ENCODE measurements around the gene STK39.

STK39 gene

GRCh38 chr2:168114040-168114439 lies 133.4 kb downstream of the STK39 start:
- TF ChIP-seq Cebpa-rat (IDR thresholded peaks at IDR 0.05), result no peak
- Histone ChIP-seq H3K9ac (no peak overlapping the region), H3K36me3 (peaks cover 80% of the 10 kb centered on the region), H3K4me3 (no peak overlapping the region), H3K27me3 (no peaks in the 10 kb centered on the region), H3K27ac (no peak overlapping the region), H3K4me1 (peaks cover 22% of the 10 kb centered on the region), H3K9me3 (peaks cover 5% of the 10 kb centered on the region; the same call in 1 of the 2 replicates), H3K4me2 (no peak overlapping the region), H4K20me1 (no peaks in the 10 kb centered on the region)

GRCh38 chr2:168107322-168107721 lies 140.1 kb downstream of the STK39 start:
- Histone ChIP-seq H3K36me3 (peaks cover 83% of the 10 kb centered on the region), H3K4me3 (no peak overlapping the region), H4K20me1 (no peaks in the 10 kb centered on the region), H3K9me3 (no peaks in the 10 kb centered on the region), H3K9ac (no peak overlapping the region), H3K27ac (no peak overlapping the region), H3K27me3 (no peaks in the 10 kb centered on the region), H3K4me2 (no peak overlapping the region), H3K4me1 (no peaks in the 10 kb centered on the region)
- TF ChIP-seq Cebpa-rat (IDR thresholded peaks at IDR 0.05), result no peak

- TF ChIP-seq Cebpa-rat (IDR thresholded peaks at IDR 0.05), result no peak
- H4K20me1 ChIP-seq, result no peaks in the 10 kb centered on the region
- no peak overlapping the region for H3K27ac ChIP-seq
- H3K4me3 ChIP-seq, result no peak overlapping the region
- H3K4me2 ChIP-seq, result no peak overlapping the region
- no peaks in the 10 kb centered on the region; the same call in 1 of the 2 replicates for H3K9me3 ChIP-seq
- no peak overlapping the region for H3K9ac ChIP-seq
- H3K4me1 ChIP-seq, result no peaks in the 10 kb centered on the region
- peaks cover 89% of the 10 kb centered on the region for H3K36me3 ChIP-seq
- H3K27me3 ChIP-seq, result no peaks in the 10 kb centered on the region
These were observed 142.2 kb downstream of the STK39 start for GRCh38 chr2:168105127-168105683.

GRCh38 chr2:168097431-168097830 lies 150.0 kb downstream of the STK39 start:
- H3K27ac ChIP-seq, result no peak overlapping the region
- no peaks in the 10 kb centered on the region for H3K27me3 ChIP-seq
- H3K9me3 ChIP-seq, result no peaks in the 10 kb centered on the region; the same call in 1 of the 2 replicates
- peaks cover 91% of the 10 kb centered on the region for H3K36me3 ChIP-seq
- no peak for TF ChIP-seq Cebpa-rat (IDR thresholded peaks at IDR 0.05)
- H4K20me1 ChIP-seq, result peaks cover 28% of the 10 kb centered on the region
- H3K9ac ChIP-seq, result no peak overlapping the region
- H3K4me1 ChIP-seq, result no peaks in the 10 kb centered on the region
- no peak overlapping the region for H3K4me3 ChIP-seq
- H3K4me2 ChIP-seq, result no peak overlapping the region

- Histone ChIP-seq H3K9me3 (no peaks in the 10 kb centered on the region), H3K4me1 (no peaks in the 10 kb centered on the region)
- TF ChIP-seq Cebpa-rat (IDR thresholded peaks at IDR 0.05), result no peak
These were observed 151.2 kb downstream of the STK39 start for GRCh38 chr2:168096158-168096557.

GRCh38 chr2:168091986-168092385 lies 155.4 kb downstream of the STK39 start:
- no peak overlapping the region for H3K4me2 ChIP-seq
- H3K27me3 ChIP-seq, result no peaks in the 10 kb centered on the region
- H3K36me3 ChIP-seq, result peaks cover 88% of the 10 kb centered on the region
- peaks cover 69% of the 10 kb centered on the region for H4K20me1 ChIP-seq
- H3K9ac ChIP-seq, result no peak overlapping the region
- H3K4me1 ChIP-seq, result peaks cover 17% of the 10 kb centered on the region
- H3K9me3 ChIP-seq, result no peaks in the 10 kb centered on the region
- H3K27ac ChIP-seq, result no peak overlapping the region
- TF ChIP-seq Cebpa-rat (IDR thresholded peaks at IDR 0.05), result no peak
- H3K4me3 ChIP-seq, result no peak overlapping the region

More at GRCh38 chr2:168096158-168096557, 151.2 kb downstream of the STK39 start:
- H3K9ac ChIP-seq, result no peak overlapping the region
- H3K36me3 ChIP-seq, result peaks cover 89% of the 10 kb centered on the region
- H3K27ac ChIP-seq, result no peak overlapping the region
- peaks cover 40% of the 10 kb centered on the region for H4K20me1 ChIP-seq
- H3K27me3 ChIP-seq, result no peaks in the 10 kb centered on the region
- no peak overlapping the region for H3K4me3 ChIP-seq
- no peak overlapping the region for H3K4me2 ChIP-seq

GRCh38 chr2:168090366-168091135 lies 156.8 kb downstream of the STK39 start:
- Histone ChIP-seq H3K4me2 (no peak overlapping the region), H3K9me3 (0 out of 2 replicates have a peak, but pooled peaks cover 3% of the 10 kb centered on the region), H3K4me3 (no peak overlapping the region), H4K20me1 (peaks cover 74% of the 10 kb centered on the region), H3K36me3 (peaks cover 89% of the 10 kb centered on the region), H3K4me1 (peaks cover 17% of the 10 kb centered on the region), H3K27me3 (no peaks in the 10 kb centered on the region), H3K27ac (no peak overlapping the region), H3K9ac (no peak overlapping the region)
- no peak for TF ChIP-seq Cebpa-rat (IDR thresholded peaks at IDR 0.05)

- Histone ChIP-seq H3K4me1 (peaks cover 17% of the 10 kb centered on the region), H3K9me3 (0 out of 2 replicates have a peak, but pooled peaks cover 3% of the 10 kb centered on the region), H3K27me3 (no peaks in the 10 kb centered on the region), H3K4me2 (no peak overlapping the region; the same call in 1 of the 2 replicates), H3K27ac (no peak overlapping the region), H3K4me3 (no peak overlapping the region), H3K9ac (no peak overlapping the region), H4K20me1 (peaks cover 83% of the 10 kb centered on the region), H3K36me3 (peaks cover 90% of the 10 kb centered on the region)
- TF ChIP-seq Cebpa-rat (IDR thresholded peaks at IDR 0.05), result no peak
These were observed 158.2 kb downstream of the STK39 start for GRCh38 chr2:168089200-168089599.

- no peak overlapping the region for H3K27ac ChIP-seq
- H3K9ac ChIP-seq, result no peak overlapping the region
- peaks cover 17% of the 10 kb centered on the region for H3K4me1 ChIP-seq
These were observed 160.0 kb downstream of the STK39 start for GRCh38 chr2:168087401-168087800.

GRCh38 chr2:168086851-168087250 lies 160.5 kb downstream of the STK39 start:
- no peak for TF ChIP-seq Cebpa-rat (IDR thresholded peaks at IDR 0.05)
- Histone ChIP-seq H4K20me1 (peaks cover 69% of the 10 kb centered on the region; the same call in 1 of the 2 replicates), H3K27me3 (no peaks in the 10 kb centered on the region), H3K4me2 (no peak overlapping the region), H3K9me3 (peaks cover 10% of the 10 kb centered on the region), H3K4me3 (no peak overlapping the region), H3K36me3 (peaks cover 91% of the 10 kb centered on the region), H3K27ac (no peak overlapping the region), H3K9ac (no peak overlapping the region), H3K4me1 (peaks cover 17% of the 10 kb centered on the region)

More at GRCh38 chr2:168087401-168087800, 160.0 kb downstream of the STK39 start:
- Histone ChIP-seq H3K4me2 (no peak overlapping the region), H4K20me1 (peaks cover 69% of the 10 kb centered on the region), H3K9me3 (peaks cover 5% of the 10 kb centered on the region), H3K4me3 (no peak overlapping the region), H3K27me3 (no peaks in the 10 kb centered on the region), H3K36me3 (peaks cover 90% of the 10 kb centered on the region)
- no peak for TF ChIP-seq Cebpa-rat (IDR thresholded peaks at IDR 0.05)
